Measurements from ENCODE around the gene CNTN2.

Gene CNTN2

DNA sequence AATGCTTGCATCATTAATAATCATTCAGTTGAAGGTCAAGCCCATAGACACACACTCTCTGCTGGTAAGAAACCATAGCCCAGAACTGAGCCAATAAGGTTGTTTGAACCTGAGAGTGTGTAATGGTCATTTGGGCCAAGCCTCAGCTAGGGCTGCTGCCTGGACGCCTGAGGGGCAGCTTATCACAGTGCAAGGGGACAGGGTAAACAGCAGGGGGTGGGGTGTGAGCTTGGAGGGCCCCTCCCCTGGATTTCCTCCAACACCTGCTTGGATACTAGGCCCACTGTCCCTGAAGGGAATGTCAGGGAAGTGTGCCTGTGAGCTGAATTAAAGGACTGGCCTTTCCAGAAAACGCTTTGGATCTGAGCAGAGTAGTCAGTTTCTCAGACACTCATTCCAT is 24.6 kb upstream of the CNTN2 start:
- DNase-seq (ENCODE audit: low read depth) = no peak

DNA sequence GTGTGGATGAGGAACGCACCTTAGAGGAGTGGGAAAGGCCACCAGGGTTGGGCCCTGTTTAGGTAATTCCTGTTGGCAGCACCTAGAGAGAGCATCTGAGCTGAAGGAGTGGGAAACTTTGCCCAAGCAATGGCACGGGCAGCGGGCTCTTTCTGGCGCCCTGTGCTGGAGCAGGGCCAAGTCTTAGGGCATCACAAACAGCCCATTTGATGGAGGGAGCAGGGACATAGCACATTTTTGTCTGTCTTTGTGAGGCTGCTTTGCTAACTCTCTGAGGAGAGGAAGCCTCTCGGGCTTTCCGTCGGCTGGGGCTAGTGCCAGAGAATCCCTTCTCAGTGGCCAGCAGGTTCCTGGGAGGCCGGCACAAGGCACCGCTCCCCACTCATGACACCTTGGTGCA is 22.5 kb upstream of the CNTN2 start:
- DNase-seq (ENCODE audit: low read depth) = no peak

GRCh38 chr1:205024679-205025078 is 18.3 kb upstream of the CNTN2 start:
- no peak for DNase-seq (ENCODE audit: low read depth)

DNA sequence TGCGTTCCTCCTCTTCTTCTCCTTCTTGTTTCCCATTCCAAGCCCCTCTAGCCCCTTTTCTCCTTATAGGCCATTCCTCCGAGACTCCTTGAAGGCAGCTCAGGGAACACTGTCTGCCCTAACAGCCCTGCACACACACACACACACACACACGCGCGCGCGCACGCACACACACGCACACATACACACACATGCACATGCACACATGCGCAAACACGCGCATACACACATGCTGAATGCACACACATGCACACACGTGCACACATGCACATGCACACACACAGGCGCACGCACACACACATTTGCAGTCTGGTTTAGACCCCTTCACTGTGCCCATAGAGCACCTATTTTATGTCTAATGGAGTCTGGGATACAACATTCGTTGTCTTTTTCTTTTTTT is 17.8 kb upstream of the CNTN2 start:
- DNase-seq (ENCODE audit: low read depth) = no peak

DNA sequence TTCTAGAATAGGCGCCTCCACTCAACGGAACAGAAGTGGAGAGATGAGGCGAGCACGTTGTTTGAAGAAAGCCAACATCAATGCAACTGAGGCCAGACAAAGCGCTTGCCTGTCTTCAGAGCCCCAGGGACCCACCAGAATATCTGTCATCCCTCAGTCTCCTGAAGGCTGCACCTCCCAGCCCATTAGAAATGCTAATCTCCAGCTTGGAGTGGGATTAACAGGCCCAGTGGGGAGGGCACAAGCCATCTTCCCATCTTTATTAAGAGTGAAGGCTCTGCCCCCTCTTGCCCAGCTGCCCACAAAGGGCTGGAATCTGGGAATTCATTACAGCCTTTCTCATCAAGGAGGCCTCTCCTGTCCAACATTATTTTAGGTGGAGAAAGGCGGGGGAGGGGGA is 16.8 kb upstream of the CNTN2 start:
- DNase-seq (ENCODE audit: low read depth) = no peak

GRCh38 chr1:205028390-205028789 is 14.6 kb upstream of the CNTN2 start:
- DNase-seq (ENCODE audit: low read depth) = no peak

DNA sequence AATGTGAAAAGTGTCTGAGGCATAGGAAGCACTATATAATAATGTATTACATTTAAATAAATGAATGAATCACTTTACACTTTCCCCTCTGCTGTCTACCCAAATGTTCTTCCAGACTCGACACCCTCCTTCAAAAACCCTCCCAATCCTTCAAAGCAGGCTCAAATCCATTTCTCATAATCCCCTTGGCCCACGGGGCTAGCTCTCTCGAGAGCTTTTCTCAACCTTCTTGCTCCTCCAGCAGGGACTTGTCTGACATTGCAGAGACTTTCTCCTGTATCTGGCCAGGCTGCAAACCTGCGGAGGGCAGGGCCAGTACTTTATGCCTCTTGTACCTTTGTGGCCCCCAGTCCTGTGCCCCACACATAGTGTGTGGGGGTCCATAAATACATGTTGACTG is 14.1 kb upstream of the CNTN2 start:
- no peak for DNase-seq (ENCODE audit: low read depth)

DNA sequence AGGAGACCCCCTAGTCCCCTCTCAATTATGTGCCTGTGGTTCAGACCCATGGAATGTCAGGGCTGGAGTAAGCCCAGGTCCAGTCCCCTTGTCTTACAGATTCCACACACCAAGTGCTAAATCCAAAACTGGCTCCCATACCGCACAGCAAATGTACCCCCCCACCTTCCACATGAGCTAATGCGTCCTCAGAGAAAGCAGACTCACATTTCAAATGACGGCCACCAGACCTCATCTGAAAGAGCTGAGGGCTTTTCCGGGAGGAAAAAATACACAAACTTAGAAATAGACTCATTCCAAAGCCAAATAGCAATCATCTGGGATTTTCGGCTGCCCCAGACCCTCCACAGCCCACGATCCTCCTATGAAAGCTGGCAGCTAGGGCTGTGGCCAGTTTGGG is 12.8 kb upstream of the CNTN2 start:
- no peak for DNase-seq (ENCODE audit: low read depth)

DNA sequence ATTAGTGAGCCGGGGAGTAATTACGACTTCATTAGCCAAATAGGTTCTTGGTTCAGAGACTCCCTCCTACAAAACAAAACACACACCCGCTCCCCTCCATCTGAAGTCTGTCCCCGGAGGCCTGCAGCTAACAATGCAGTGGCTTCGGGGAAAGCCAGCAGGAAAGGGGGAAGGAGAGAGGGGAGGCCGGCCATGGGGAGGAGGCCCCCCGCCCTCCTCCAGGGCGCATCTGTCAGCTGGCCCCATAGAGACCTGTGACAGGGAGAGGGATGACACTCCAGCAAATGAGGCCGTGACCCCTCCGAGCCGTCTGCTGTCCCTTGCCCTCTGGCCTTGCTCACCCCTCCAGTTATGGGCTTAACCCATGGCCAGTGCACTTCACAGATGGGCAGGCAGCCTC is 12.1 kb upstream of the CNTN2 start:
- no peak for DNase-seq (ENCODE audit: low read depth)

- DNase-seq (ENCODE audit: low read depth) = no peak
Observed at GRCh38 chr1:205032508-205032907, 10.5 kb upstream of the CNTN2 start.

GRCh38 chr1:205037539-205037938 is 5.5 kb upstream of the CNTN2 start:
- DNase-seq (ENCODE audit: low read depth) = no peak

- DNase-seq (ENCODE audit: low read depth) = no peak
Observed at GRCh38 chr1:205038132-205038786, 4.8 kb upstream of the CNTN2 start.

- no peak for DNase-seq (ENCODE audit: low read depth)
Observed at GRCh38 chr1:205041001-205041715, 1.9 kb upstream of the CNTN2 start.

DNA sequence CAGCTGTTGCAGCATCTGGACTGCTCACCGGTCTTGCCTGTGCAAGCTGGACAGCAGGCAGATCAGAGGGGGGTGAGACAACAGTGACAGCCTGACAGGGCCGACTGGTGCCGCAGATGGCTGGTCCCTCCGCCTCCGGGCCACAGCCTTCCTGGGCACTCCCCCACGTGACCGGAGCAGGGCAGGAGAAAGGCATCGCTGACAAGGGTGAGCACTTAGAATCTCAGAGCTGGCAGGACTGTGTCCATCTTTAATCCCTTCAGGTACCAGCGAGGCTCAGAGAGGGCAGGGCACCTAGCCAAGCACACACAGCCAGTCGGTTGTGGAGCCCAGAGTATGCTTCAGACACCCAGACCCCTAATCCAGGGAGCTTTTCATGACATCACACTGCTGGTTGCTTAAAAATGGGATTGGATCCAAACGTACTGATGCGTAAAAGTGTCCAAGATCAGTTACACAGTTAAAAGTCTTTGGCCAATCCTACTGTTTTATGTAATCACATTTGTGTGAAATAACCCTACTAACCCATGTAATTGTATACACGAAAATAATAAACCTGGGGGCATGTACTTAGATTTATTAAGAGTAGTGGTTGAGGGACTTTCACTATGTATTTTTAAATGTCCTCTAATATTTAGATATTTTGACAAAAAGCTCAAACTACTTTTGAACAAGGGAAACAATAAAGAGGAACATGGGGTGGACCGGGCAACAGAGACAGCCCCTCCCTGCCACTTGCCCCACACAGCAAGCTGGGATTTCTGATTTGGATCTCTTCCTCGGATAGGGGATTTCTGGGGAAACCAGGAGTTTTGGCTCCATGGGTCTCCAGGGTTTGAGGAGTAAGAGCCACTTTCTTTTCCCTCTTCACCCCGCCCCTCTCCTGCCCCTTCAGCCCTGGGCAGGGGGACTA is 758 bp upstream of the CNTN2 start:
- no peak for DNase-seq (ENCODE audit: low read depth)

DNA sequence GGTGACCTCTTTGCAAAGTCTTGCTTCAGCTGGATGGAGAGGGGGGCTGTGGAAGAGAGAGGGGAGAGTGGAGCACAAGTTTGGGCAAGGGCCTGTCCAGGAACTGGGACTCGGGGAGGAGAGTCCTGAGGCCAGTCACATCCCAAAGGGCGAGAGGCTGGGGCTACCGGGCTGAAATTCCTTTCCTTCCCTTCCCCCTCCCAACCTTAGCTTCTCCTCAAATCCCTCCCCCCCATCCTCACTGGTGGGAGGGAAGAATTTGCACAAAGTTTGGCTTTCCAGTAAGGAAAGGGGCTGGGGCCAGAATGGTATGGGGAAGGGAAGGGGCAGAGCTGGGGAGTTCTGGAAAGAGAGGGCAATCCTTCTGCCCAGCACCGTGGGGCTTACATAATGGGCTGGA is 854 bp downstream of the CNTN2 start:
- DNase-seq (ENCODE audit: low read depth) = no peak

- no peak for DNase-seq (ENCODE audit: low read depth)
Observed at GRCh38 chr1:205044741-205045140, 1.7 kb downstream of the CNTN2 start.

DNA sequence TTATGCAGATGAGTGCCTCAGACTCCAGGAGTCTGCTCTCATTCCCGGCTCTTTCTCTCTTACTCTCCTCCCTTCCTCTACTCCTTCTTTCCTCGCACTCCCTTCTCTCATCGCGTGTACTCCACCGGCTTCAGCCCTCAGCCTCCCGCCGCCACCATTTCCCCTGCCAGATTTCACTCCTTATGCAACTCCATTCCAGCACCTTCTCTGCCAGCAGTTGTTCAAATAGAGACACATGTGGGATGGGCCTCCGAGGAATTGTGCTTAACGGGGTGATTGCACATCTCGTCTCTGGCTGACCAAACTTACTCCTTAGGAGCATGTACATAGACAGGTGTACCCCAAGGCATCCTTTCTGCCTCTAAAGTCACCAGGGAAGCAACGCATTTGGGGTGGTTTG is 2.1 kb downstream of the CNTN2 start:
- DNase-seq (ENCODE audit: low read depth) = no peak

GRCh38 chr1:205046870-205047269 is 3.9 kb downstream of the CNTN2 start:
- no peak for DNase-seq (ENCODE audit: low read depth)

GRCh38 chr1:205047764-205048231 is 4.8 kb downstream of the CNTN2 start:
- no peak for DNase-seq (ENCODE audit: low read depth)

DNA sequence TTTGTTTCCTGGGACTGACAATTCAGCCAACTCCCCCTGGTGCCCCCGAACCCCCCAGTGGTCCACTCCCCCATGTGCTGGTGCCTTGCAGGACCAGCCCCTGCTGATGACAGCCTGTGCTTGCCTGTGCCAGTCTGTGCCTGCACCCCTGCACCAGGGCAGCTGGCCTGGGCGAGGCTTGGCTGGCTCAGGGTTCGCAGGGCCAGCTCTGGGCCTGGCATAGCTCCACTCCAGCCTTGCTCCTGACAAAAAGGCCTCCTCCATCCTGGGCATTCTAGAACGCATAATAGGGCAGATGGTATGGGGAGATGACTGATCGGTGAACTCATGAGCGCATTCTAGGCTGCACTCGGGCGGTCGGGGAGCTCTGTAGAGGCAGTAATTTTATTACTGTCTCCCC is 5.4 kb downstream of the CNTN2 start:
- DNase-seq (ENCODE audit: low read depth) = no peak

- DNase-seq (ENCODE audit: low read depth) = no peak
Observed at GRCh38 chr1:205049479-205049878, 6.5 kb downstream of the CNTN2 start.

GRCh38 chr1:205052690-205053089 is 9.7 kb downstream of the CNTN2 start:
- no peak for DNase-seq (ENCODE audit: low read depth)

- DNase-seq (ENCODE audit: low read depth) = no peak
Observed at GRCh38 chr1:205053296-205053695, 10.3 kb downstream of the CNTN2 start.
